Uterus (tissue), 4 donors: Measurements from ENCODE around the gene MBLAC1. TPM values are rescaled to one million over a fixed set of nuclear protein-coding genes. Genes with fewer than 3 reads are reported as not detected.
A peak's percentile ranks its signal among the peaks of the same experiment; 100 is the strongest.

Experiments used
- DNase-seq, 2 donors: peaks; one replicate each; pipeline ENCODE4 v3.0.0-alpha.2; 2019 to 2020
- H3K27ac ChIP-seq, 2 donors: fragments of 200-600 bp; sonication (generic); 1 replicate in 1 of 2; 2 replicates in 1 of 2; pipeline ENCODE4 v1.5.1; 2016 to 2018
- H3K27me3 ChIP-seq, 2 donors: fragments of 200-600 bp; sonication (generic); one replicate each; pipeline ENCODE4 v1.5.1; 2018 to 2019; ENCODE audit warnings: control low read depth in 1 of 2
- H3K36me3 ChIP-seq, 2 donors: fragments of 200-600 bp; sonication (generic); one replicate each; pipeline ENCODE4 v1.5.1; 2019; ENCODE audit warnings: control low read depth in 1 of 2
- H3K4me1 ChIP-seq, 2 donors: fragments of 200-600 bp; sonication (generic); one replicate each; pipeline ENCODE4 v1.5.1; 2018 to 2019; ENCODE audit warnings: control low read depth in 1 of 2
- H3K4me3 ChIP-seq, 2 donors: fragments of 200-600 bp; sonication (generic); 1 replicate in 1 of 2; 2 replicates in 1 of 2; pipeline ENCODE4 v1.5.1; 2018 to 2019; ENCODE audit warnings: mild to moderate bottlenecking in 1 of 2
- H3K9me3 ChIP-seq, 2 donors: fragments of 200-600 bp; sonication (generic); one replicate each; pipeline ENCODE4 v1.5.1; 2019; ENCODE audit warnings: control low read depth in 1 of 2
- CTCF ChIP-seq, 4 experiments: fragments of 200-600 bp in 2 of 4; fragments of 450-650 bp in 2 of 4; sonication (generic) in 2 of 4; IDR thresholded peaks; one replicate each; pipeline ENCODE4 v1.5.1; 2016 to 2019; ENCODE audit warnings: antibody characterized with exemption in 4 of 4, mild to moderate bottlenecking in 2 of 4, moderate library complexity in 1 of 4
- POLR2A ChIP-seq, 2 donors: fragments of 450-650 bp; IDR thresholded peaks; one replicate each; pipeline ENCODE4 v1.6.1; 2016; ENCODE audit warnings: antibody characterized with exemption in 2 of 2, mild to moderate bottlenecking in 1 of 2, moderate library complexity in 1 of 2
- intact Hi-C: fragments of 100-400 bp; cut with DNase I; formaldehyde crosslinking; loops from one replicate; pipeline ENCODE4 v1.15.1; 2023; ENCODE audit warnings: low total_unique reads
- total RNA-seq, 4 donors: library from RNA; depleted of rRNA in 3 of 4; stranded (reverse); fragments of >200 nt in 3 of 4; gene quantifications; one replicate each; pipeline versions ENCODE4 v1.1.0 to v1.2.4, GENCODE V29; 2014 to 2023
- donor health status: DM: yes; HTN: yes; CAD: no.

Gene MBLAC1
- total RNA-seq, 4 donors from 2014 or later = 1.3 to 12.4 (median 4.6) TPM

GRCh38 chr7:100122568-100122967 lies 4.2 kb upstream of the MBLAC1 start:
- intact Hi-C loops = no loop called here
- Histone ChIP-seq H3K4me3 (no peak overlapping the region), H3K9me3 (no peaks in the 10 kb centered on the region), H3K27ac (no peak overlapping the region), H3K27me3 (no peaks in the 10 kb centered on the region), H3K4me1 (peaks cover 4 to 6% of the 10 kb centered on the region in 2 donors), H3K36me3 (no peaks in the 10 kb centered on the region)
- no peak for TF ChIP-seq CTCF (IDR thresholded peaks at IDR 0.05)
- no peak for DNase-seq

- H3K27ac ChIP-seq = no peak overlapping the region
- no peak overlapping the region for H3K4me3 ChIP-seq
- no peak for TF ChIP-seq POLR2A (IDR thresholded peaks at IDR 0.05)
- TF ChIP-seq CTCF (IDR thresholded peaks at IDR 0.05) = no peak
- no peaks in the 10 kb centered on the region for H3K9me3 ChIP-seq
- no peaks in the 10 kb centered on the region for H3K36me3 ChIP-seq
- DNase-seq = no peak
- no peaks in the 10 kb centered on the region for H3K27me3 ChIP-seq
- intact Hi-C loops = no loop called here
- peaks cover 6 to 7% of the 10 kb centered on the region in 2 donors for H3K4me1 ChIP-seq
These were observed 2.2 kb upstream of the MBLAC1 start for GRCh38 chr7:100124301-100125230.

- TF ChIP-seq POLR2A (IDR thresholded peaks at IDR 0.05) (no peak), CTCF (IDR thresholded peaks at IDR 0.05) (peak in 1 of 4 experiments; percentile 13)
- peaks cover 0 to 3% of the 10 kb centered on the region in 2 donors for H3K4me1 ChIP-seq
- peak overlapping the region; percentile 89 to 93 for H3K27ac ChIP-seq
- intact Hi-C loops = loop anchor here (2.0 kb wide), 1 partner anchor 46 kb away; the partner anchor contains the start of gene ZNF3
- no peaks in the 10 kb centered on the region for H3K36me3 ChIP-seq
- no peak for DNase-seq
- peak overlapping the region; percentile 50 to 51 for H3K4me3 ChIP-seq
- no peaks in the 10 kb centered on the region for H3K9me3 ChIP-seq
- no peaks in the 10 kb centered on the region for H3K27me3 ChIP-seq
These were observed 382 bp upstream of the MBLAC1 start for GRCh38 chr7:100126239-100126930.

GRCh38 chr7:100127866-100128636 lies 1.3 kb downstream of the MBLAC1 start:
- Histone ChIP-seq H3K27ac (peak overlapping the region; percentile 89 to 93), H3K27me3 (no peaks in the 10 kb centered on the region), H3K36me3 (no peaks in the 10 kb centered on the region), H3K9me3 (no peaks in the 10 kb centered on the region), H3K4me3 (peak overlapping the region; percentile 50 to 51), H3K4me1 (peaks cover 0 to 3% of the 10 kb centered on the region in 2 donors)
- DNase-seq = peak in 1 of 2 donors; percentile 35
- TF ChIP-seq POLR2A (IDR thresholded peaks at IDR 0.05) = no peak
- TF ChIP-seq CTCF (IDR thresholded peaks at IDR 0.05) = no peak
- intact Hi-C loops = loop anchor here (2.0 kb wide), 1 partner anchor 47 kb away; the partner anchor contains the start of gene ZNF3
